Activated CD4-positive, alpha-beta T cell treated with anti-CD3 and anti-CD28 coated beads, Interleukin-2, amount 10 ng/mL, durations not matched to agents 24 days and 14 days (primary cell): ENCODE data around the gene HOXC6. TPM values are rescaled to one million over a fixed set of nuclear protein-coding genes. Genes with fewer than 3 reads are reported as not detected.

Experiments used
- DNase-seq: peaks from one replicate; pipeline ENCODE4 v3.0.0; 2022
- H3K27ac Mint-ChIP-seq: one replicate; pipeline ENCODE4 v1.8.0; 2022; ENCODE audit warnings: mild to moderate bottlenecking, mixed read lengths
- H3K27me3 Mint-ChIP-seq: one replicate; pipeline ENCODE4 v1.8.0; 2022; ENCODE audit warnings: mixed read lengths
- H3K36me3 Mint-ChIP-seq: one replicate; pipeline ENCODE4 v1.8.0; 2022; ENCODE audit warnings: low read depth, mild to moderate bottlenecking, mixed read lengths
- H3K4me1 Mint-ChIP-seq: one replicate; pipeline ENCODE4 v1.8.0; 2021; ENCODE audit warnings: mixed read lengths
- H3K4me3 Mint-ChIP-seq: one replicate; pipeline ENCODE4 v1.8.0; 2022; ENCODE audit warnings: mild to moderate bottlenecking, moderate library complexity, mixed read lengths
- H3K9me3 Mint-ChIP-seq: one replicate; pipeline ENCODE4 v1.8.0; 2021; ENCODE audit warnings: mixed read lengths
- intact Hi-C: fragments of 100-400 bp; cut with micrococcal nuclease; formaldehyde crosslinking; loops from one replicate; pipeline ENCODE4 v1.15.1; 2023
- total RNA-seq: library from RNA; stranded (reverse); gene quantifications from 2 replicates; pipeline ENCODE4 v1.2.3, GENCODE V29; 2022

HOXC6 gene
- total RNA-seq, 1 donor from 2014 or later: not detected

GRCh38 chr12:54002915-54003389, 25.3 kb upstream of the HOXC6 start:
- no peaks in the 10 kb centered on the region for H3K9me3 Mint-ChIP-seq

GRCh38 chr12:54003625-54004024, 24.6 kb upstream of the HOXC6 start:
- intact Hi-C loops: loop anchor here (10.0 kb wide), 1 partner anchor 361 kb away; the partner anchor contains the start of gene GPR84
- Mint-ChIP-seq H3K36me3 (no peaks in the 10 kb centered on the region), H3K27ac (no peak overlapping the region), H3K4me3 (no peak overlapping the region), H3K9me3 (no peaks in the 10 kb centered on the region), H3K4me1 (peaks cover 22% of the 10 kb centered on the region), H3K27me3 (peaks cover 96% of the 10 kb centered on the region)
- no peak for DNase-seq

More at GRCh38 chr12:54002915-54003389, 25.3 kb upstream of the HOXC6 start:
- no peak for DNase-seq
- intact Hi-C loops: loop anchor here (10.0 kb wide), 1 partner anchor 362 kb away; the partner anchor contains the start of gene GPR84
- no peak overlapping the region for H3K4me3 Mint-ChIP-seq
- H3K27me3 Mint-ChIP-seq: peaks cover 96% of the 10 kb centered on the region
- H3K4me1 Mint-ChIP-seq: peaks cover 22% of the 10 kb centered on the region
- no peaks in the 10 kb centered on the region for H3K36me3 Mint-ChIP-seq
- no peak overlapping the region for H3K27ac Mint-ChIP-seq

DNA sequence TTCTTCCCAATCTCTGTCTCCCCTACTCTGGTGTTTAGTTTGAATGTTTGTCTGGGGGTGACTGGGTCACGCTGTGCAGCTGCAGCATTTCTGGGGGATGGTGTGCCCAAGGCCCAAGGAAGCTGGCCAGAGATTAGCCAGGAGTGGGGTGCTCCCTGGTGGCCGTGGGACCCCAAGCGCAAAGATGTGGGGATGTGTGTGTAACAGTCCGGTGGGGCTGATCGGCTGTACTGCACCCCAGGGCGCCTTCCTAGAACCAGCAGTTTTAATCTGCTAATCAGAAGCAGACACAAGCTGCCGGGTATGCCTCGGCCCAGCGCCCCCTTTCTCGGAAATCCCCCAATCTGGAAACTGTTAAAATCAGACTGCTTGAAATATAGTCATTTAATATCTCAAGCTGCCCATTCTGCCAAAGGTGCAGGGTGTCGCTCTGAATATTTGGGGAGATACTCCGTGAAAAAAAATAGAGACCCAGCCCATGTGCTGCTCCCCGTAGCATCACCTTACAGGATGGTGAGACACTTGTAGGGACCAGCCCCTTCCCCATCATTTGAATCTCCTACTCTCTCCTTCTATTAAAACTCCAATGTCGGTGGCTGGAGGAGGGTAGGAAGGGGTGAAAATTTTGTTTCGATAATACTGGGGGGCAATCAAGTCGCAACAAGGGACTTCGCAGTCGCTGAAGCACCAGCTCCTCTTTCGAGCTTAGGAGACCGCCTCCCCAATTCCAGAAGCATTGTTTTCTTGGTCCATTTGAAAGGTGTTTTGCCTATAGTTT, 24.0 kb upstream of the HOXC6 start:
- H3K9me3 Mint-ChIP-seq: no peaks in the 10 kb centered on the region
- peaks cover 23% of the 10 kb centered on the region for H3K4me1 Mint-ChIP-seq
- peaks cover 93% of the 10 kb centered on the region for H3K27me3 Mint-ChIP-seq
- DNase-seq: no peak
- H3K36me3 Mint-ChIP-seq: no peaks in the 10 kb centered on the region
- no peak overlapping the region for H3K4me3 Mint-ChIP-seq
- intact Hi-C loops: loop anchor here (10.0 kb wide), 1 partner anchor 361 kb away; the partner anchor contains the start of gene GPR84
- H3K27ac Mint-ChIP-seq: no peak overlapping the region

DNA sequence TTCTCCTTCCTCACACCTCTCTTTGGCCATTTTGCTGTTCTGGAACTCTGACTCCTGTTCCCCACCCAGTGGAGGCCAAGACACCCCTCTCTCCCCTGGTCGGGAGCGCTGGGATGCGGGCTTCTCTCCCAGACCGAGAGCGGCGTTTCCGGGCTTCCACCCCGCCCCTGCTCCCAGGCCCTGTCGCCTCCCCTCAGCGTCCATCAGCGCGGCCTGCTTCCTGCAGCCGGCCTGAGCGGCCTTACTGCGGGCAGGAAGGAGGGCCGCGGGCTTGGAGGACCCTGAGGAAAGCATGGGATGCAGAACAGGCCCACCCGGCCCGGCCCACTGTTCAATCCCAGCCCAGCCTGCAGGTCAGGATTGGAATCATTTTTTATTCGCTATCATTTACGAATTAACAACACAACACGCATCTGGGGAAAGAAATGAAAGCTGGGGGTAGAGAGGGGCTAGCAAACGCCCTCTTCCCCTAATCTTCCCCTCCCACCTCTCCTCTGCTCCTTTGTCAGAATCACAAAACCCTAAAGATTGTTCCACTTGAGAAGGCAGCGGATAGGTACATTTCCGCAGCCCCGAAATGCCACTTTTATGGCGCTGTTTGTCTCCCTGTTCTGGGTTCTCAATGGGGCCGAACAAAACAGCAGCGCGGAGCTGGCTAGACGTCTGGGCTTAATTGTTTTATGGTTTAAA, 23.3 kb upstream of the HOXC6 start:
- no peaks in the 10 kb centered on the region for H3K9me3 Mint-ChIP-seq
- intact Hi-C loops: loop anchor here (10.0 kb wide), 1 partner anchor 360 kb away; the partner anchor contains the start of gene GPR84
- no peaks in the 10 kb centered on the region for H3K36me3 Mint-ChIP-seq
- no peak overlapping the region for H3K27ac Mint-ChIP-seq
- DNase-seq: no peak
- no peak overlapping the region for H3K4me3 Mint-ChIP-seq
- H3K27me3 Mint-ChIP-seq: peaks cover 93% of the 10 kb centered on the region
- H3K4me1 Mint-ChIP-seq: peaks cover 28% of the 10 kb centered on the region

- H3K36me3 Mint-ChIP-seq: no peaks in the 10 kb centered on the region
- H3K4me3 Mint-ChIP-seq: no peak overlapping the region
- intact Hi-C loops: loop anchor here (10.0 kb wide), 1 partner anchor 359 kb away; the partner anchor contains the start of gene GPR84
- H3K27me3 Mint-ChIP-seq: peaks cover 95% of the 10 kb centered on the region
- no peak for DNase-seq
- no peaks in the 10 kb centered on the region for H3K9me3 Mint-ChIP-seq
- H3K27ac Mint-ChIP-seq: peak overlapping the region; percentile 20
- peaks cover 28% of the 10 kb centered on the region for H3K4me1 Mint-ChIP-seq
These were observed 22.7 kb upstream of the HOXC6 start for GRCh38 chr12:54005531-54005852.

DNA sequence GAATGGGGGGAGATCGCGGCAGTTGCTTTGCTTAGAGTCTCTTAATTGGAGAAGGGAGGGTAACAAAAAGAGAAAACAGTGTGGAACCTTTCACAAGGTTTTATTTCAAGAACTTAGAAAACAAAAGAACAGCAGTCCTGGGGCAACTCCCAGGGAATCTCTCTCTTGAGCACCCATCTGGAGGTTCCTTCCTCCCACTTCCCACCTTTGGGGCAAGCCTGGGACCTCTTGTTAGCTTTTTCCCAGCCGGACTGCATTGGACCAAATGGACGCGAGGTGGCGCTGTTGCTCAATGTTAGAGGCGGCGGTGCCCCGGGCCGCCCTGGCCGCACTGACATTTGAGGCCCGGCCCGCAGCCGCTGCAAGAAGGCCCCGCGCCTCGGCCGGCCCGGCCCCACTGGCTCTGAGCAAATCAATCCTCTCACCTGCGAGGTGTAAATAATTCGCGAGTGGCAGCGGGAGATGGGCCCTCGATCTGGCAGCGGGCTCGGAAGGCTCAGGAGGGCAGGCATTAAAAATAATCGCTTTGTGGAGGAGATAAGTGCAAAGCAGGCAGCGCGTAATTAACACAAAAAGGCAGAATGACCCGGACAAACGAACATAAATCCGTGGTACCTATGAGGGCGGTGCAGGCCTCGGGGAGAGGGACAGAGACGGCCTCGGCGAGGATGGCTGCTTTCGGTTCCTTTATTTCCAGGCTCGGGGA, 22.2 kb upstream of the HOXC6 start:
- H3K4me3 Mint-ChIP-seq: peak overlapping the region; percentile 85
- peak; percentile 95 for DNase-seq
- intact Hi-C loops: loop anchor here (1.0 to 10.0 kb wide), 5 partner anchors 11 to 359 kb away; partner anchors contain the start of gene GPR84
- peak overlapping the region; percentile 20 for H3K27ac Mint-ChIP-seq
- peaks cover 28% of the 10 kb centered on the region for H3K4me1 Mint-ChIP-seq
- no peaks in the 10 kb centered on the region for H3K36me3 Mint-ChIP-seq
- H3K9me3 Mint-ChIP-seq: no peaks in the 10 kb centered on the region
- H3K27me3 Mint-ChIP-seq: peaks cover 93% of the 10 kb centered on the region

- H3K4me1 Mint-ChIP-seq: peaks cover 33% of the 10 kb centered on the region
- H3K27me3 Mint-ChIP-seq: peaks cover 93% of the 10 kb centered on the region
- no peak for DNase-seq
- H3K9me3 Mint-ChIP-seq: no peaks in the 10 kb centered on the region
- H3K36me3 Mint-ChIP-seq: no peaks in the 10 kb centered on the region
- intact Hi-C loops: loop anchor here (1.0 to 10.0 kb wide), 5 partner anchors 11 to 358 kb away; partner anchors contain the start of gene GPR84
- H3K4me3 Mint-ChIP-seq: peak overlapping the region; percentile 85
- H3K27ac Mint-ChIP-seq: no peak overlapping the region
These were observed 21.6 kb upstream of the HOXC6 start for GRCh38 chr12:54006559-54007220.

GRCh38 chr12:54007538-54008259, 20.5 kb upstream of the HOXC6 start:
- H3K27ac Mint-ChIP-seq: no peak overlapping the region
- intact Hi-C loops: loop anchor here (10.0 kb wide), 1 partner anchor 357 kb away; the partner anchor contains the start of gene GPR84
- peaks cover 92% of the 10 kb centered on the region for H3K27me3 Mint-ChIP-seq
- H3K9me3 Mint-ChIP-seq: no peaks in the 10 kb centered on the region
- H3K4me1 Mint-ChIP-seq: peaks cover 28% of the 10 kb centered on the region
- no peaks in the 10 kb centered on the region for H3K36me3 Mint-ChIP-seq
- DNase-seq: no peak
- no peak overlapping the region for H3K4me3 Mint-ChIP-seq

DNA sequence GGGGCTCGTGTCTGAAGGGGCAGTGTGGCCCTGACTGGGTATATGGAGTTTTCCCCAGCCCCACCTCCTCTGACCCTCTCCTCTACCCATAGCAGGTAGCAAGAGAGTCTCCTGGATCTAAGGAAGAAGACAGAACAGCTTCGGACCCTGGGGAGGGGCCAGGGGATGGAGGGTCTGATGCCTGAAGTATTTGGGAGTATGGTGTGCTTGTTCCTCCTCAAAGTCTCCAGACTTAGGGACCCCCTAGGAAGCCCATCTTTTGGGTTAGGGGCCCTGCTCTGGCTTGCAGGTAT, 20.0 kb upstream of the HOXC6 start:
- peaks cover 27% of the 10 kb centered on the region for H3K4me1 Mint-ChIP-seq
- H3K27me3 Mint-ChIP-seq: peaks cover 92% of the 10 kb centered on the region
- no peaks in the 10 kb centered on the region for H3K36me3 Mint-ChIP-seq
- intact Hi-C loops: loop anchor here (10.0 kb wide), 1 partner anchor 357 kb away; the partner anchor contains the start of gene GPR84
- no peak for DNase-seq
- no peaks in the 10 kb centered on the region for H3K9me3 Mint-ChIP-seq
- no peak overlapping the region for H3K4me3 Mint-ChIP-seq
- no peak overlapping the region for H3K27ac Mint-ChIP-seq

- no peaks in the 10 kb centered on the region for H3K36me3 Mint-ChIP-seq
- peaks cover 27% of the 10 kb centered on the region for H3K4me1 Mint-ChIP-seq
- H3K27ac Mint-ChIP-seq: no peak overlapping the region
- intact Hi-C loops: loop anchor here (5.0 to 10.0 kb wide), 2 partner anchors 37 to 355 kb away; partner anchors contain the start of genes GPR84, HOTAIR and HOXC11
- DNase-seq: peak; percentile 74
- H3K4me3 Mint-ChIP-seq: peak overlapping the region; percentile 32
- peaks cover 93% of the 10 kb centered on the region for H3K27me3 Mint-ChIP-seq
- H3K9me3 Mint-ChIP-seq: no peaks in the 10 kb centered on the region
These were observed 18.8 kb upstream of the HOXC6 start for GRCh38 chr12:54009171-54010052.

GRCh38 chr12:54010053-54010971, 17.9 kb upstream of the HOXC6 start:
- intact Hi-C loops: loop anchor here (5.0 kb wide), 1 partner anchor 38 kb away; the partner anchor contains the start of genes HOTAIR and HOXC11
- DNase-seq: no peak
- Mint-ChIP-seq H3K9me3 (no peaks in the 10 kb centered on the region), H3K27ac (no peak overlapping the region), H3K36me3 (no peaks in the 10 kb centered on the region), H3K4me3 (peak overlapping the region; percentile 1), H3K4me1 (peaks cover 29% of the 10 kb centered on the region), H3K27me3 (peaks cover 93% of the 10 kb centered on the region)
